ENCODE data around the gene SPATA6.
"Not testable (repeated sequence)": the region's sequence is repeated elsewhere in the genome, so short reads cannot be mapped to it uniquely, and the experiment has no call there.

Gene SPATA6

DNA sequence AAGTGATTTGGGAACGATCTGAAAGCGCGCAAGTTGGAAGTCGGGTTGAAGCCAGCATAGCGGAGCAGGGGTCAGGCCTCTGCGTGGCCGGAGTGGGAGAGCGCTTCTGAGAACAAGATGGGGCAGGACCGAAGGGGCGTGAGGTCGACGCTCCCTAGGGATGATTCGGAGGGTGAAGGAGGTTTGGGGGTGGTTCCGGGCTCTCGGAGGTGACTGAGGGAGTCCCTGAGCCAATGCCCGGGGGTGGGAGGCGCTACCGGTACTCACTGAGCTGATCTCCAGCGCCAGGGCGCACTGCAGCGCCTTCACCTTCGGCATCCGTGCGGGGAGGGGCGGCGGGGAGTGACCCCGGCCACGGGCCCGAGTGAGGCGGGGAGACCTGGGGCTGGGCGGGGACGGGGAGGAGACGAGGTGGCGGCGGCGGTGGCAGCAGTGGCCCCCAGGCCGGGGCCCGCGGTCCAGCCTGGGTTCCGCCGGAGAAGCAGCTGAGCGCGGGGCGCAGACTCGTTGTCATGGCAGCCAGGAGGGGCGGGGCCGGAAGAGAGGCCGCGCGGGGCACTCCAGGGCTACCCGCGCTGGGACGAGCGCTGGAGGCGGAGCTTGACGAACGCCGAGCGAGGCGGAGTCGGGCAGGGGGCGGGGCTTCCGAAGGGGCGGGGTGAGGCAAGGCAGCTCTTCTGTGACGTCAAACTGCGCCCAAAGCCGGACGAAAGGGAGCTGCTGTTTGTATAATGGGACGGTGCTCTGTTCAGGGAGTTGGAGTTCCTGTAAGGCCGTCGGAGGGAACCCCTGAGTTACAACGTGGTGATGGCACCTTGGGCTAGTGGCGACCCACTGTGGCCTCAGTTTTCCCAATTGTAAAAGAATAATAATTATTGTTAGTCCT is at the start of gene SPATA6:
Gene SPATA6 (minus strand): TSS at position 514 of the 886 bp plus-strand sequence. CDS start 196 bp downstream, at position 318.
- peak; percentile 89 for DNase-seq (ENCODE audit: low read depth)

GRCh38 chr1:48519896-48520295 is 47.9 kb upstream of the SPATA6 start:
- not testable (repeated sequence) for DNase-seq (ENCODE audit: low read depth)

GRCh38 chr1:48506870-48507269 is 34.9 kb upstream of the SPATA6 start:
- DNase-seq (ENCODE audit: low read depth): no peak

DNA sequence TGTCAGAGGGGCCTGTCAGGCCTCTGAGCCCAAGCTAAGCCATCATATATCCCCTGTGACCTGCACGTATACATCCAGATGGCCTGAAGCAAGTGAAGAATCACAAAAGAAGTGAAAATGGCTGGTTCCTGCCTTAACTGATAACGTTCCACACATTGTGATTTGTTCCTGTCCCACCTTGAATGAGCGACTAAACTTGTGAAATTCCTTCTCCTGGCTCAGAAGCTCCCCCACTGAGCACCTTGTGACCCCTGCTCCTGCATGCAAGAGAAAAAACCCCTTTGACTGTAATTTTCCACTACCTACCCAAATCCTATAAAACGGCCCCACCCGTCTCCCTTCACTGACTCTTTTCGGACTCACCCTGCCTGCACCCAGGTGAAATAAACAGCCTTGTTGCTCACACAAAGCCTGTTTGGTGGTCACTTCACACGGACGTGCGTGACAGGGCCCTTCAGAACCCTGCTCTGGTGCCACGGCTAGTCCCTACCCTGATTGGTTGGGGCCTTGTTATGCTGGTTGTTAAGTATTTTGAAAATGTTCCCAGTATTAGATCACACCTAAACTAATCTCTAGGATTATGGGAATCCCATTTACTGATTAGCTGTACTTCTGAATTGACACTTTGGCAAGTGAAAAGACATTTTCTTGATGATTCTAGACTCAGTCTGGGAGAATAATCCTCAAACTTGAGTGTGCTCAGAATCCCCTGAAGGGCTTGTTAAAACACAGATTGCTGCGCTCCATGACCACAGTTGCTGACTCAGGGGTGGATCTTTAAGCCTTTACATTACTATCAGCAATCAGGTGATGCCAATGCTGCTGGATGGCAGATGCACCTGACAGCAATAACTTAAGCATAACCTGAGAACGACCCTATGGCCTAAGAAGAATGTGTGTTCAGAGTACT is 28.8 kb upstream of the SPATA6 start:
- DNase-seq (ENCODE audit: low read depth): no peak

- no peak for DNase-seq (ENCODE audit: low read depth)
Observed at GRCh38 chr1:48499211-48499735, 27.3 kb upstream of the SPATA6 start.

DNA sequence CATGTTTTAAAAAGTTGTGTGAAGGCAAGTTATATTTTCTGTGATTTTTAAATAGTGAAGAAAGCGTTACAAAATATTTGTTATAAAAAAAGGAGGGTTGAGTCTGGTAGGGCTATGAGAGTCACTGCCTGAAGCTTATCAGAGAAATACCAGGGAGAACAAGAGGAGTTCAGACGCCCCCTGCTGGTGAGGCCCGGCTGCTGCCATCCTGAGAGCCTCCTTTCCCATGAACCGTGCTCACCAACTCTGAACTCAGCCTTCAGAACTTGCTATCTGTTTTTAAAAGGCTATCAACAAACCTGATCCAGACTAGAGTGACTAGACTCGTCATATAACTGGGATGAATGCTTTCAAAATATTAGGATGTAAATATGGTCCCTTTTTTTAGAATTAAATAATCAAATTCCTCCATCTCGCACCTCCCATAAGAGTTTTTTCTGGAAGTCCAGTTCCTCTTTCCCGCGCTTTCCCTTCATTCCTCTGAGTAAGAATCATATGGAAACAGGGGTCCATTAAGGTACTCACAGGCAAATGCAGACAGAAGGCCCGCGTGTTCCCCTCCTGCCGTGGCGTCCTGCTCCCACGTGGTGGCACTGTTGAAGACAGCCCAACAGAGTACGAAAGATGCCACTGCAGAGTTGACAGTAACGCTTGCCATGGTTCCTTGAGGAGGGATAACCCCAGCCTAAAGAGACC is 26.2 kb upstream of the SPATA6 start:
- DNase-seq (ENCODE audit: low read depth): peak; percentile 67

DNA sequence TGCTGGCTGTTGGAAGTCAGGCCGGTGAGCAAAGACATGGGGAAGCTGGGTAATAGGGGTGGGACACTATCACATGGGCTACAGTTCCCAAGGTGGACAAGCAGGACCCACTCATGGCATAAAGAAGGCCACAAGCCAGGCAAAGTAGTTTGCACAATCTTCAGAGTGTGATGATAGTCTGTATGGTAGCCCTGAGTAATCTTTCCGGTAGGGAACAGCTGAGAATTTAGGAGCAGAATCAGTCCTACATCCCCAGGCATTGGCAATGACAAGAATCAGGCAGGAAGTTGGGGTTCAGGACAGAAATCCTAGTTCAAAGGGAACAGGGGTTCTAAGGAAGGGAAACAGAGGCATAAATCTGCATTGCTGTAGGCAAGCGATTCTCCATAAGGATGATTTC is 23.9 kb upstream of the SPATA6 start:
- no peak for DNase-seq (ENCODE audit: low read depth)

DNA sequence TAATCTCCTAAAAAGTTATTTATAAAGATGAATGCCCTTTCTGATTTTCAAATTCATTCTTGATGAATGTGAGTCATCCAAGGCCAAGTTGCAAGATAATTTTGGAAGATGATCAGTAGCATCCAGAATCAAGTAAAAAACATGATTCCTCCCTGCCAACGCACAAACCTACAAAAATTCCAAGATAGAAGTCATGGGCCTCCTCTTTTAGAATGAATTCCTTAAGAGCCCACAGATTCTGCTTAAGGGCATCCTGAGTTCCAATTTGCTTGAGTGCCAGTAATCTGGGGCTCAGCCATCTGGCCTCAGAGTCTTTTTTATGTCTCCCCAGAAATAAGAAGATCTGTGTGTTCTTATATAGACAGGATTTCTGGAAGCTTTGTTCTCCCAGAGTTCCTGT is 23.2 kb upstream of the SPATA6 start:
- DNase-seq (ENCODE audit: low read depth): no peak

- peak; percentile 79 for DNase-seq (ENCODE audit: low read depth)
Observed at GRCh38 chr1:48493970-48494769, 22.2 kb upstream of the SPATA6 start.

- no peak for DNase-seq (ENCODE audit: low read depth)
Observed at GRCh38 chr1:48493041-48493440, 21.0 kb upstream of the SPATA6 start.

DNA sequence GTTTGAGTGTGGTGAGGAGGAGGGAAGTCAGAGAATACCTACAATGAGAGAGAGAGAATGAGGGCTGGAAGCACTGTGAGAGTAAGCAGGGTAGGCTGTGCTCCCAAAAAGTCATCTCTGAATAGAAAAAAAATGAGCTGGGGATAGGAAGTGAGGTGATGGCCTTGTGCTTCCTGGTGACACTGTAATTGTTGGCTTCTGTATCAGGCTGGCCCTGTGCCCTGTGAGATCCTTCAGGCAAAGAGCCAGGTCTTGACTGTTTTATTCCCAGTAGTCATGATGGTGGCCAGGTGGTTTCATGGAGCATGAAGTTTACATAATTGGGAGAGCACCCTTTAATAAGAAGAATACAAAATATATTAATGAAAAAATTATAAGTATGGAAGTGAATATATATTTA is 20.4 kb upstream of the SPATA6 start:
- DNase-seq (ENCODE audit: low read depth): no peak

DNA sequence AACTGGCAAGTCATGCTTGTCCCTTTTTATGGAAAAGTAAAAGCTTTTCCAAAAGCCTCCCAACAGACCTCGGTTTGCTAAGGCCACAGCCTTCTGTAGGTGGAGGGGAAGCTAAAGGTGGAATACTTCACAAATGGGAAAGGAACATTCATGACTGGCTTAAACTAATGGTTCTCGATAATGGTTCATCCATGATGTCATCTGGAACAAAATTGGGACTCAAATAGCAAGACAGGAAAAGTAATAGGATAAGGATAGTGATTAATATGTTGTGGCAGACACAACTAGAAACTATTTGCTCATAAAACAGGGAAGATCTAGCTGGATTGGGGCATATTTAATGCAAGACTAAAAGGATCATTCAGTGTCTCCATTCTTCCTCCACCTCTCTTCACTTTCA is 16.7 kb upstream of the SPATA6 start:
- no peak for DNase-seq (ENCODE audit: low read depth)

DNA sequence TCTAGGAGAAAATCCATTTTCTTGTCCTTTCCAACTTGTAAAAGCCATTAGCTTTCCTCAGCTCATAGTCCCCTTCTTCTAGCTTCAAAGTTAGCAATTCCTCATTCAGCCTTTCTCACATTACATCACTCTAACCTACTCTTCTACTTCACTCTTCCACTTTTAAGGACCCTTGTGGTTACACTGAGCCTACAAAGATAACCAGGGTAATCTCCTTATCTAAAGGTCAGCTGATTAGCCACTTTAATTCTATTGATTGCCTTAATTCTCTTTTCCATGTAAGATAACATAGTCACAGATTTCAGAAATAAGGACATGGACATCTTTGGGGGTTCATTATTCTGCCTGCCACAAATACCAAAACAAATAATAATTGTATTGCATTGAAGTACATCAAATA is 8.5 kb upstream of the SPATA6 start:
- DNase-seq (ENCODE audit: low read depth): no peak

DNA sequence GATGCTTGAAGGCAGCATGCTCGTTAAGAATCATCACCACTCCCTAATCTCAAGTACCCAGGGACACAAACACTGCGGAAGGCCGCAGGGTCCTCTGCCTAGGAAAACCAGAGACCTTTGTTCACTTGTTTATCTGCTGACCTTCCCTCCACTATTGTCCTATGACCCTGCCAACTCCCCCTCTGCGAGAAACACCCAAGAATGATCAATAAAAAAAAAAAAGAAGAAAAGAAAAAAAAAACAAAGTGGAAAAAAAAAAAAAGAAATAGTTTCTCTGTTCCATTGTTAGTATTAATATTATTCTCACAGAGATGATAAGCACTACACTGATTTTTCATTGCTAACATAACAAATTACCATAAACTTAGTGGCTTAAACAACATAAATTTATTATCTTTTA is 8.0 kb upstream of the SPATA6 start:
- DNase-seq (ENCODE audit: low read depth): not testable (repeated sequence)

- DNase-seq (ENCODE audit: low read depth): no peak
Observed at GRCh38 chr1:48472638-48473037, 634 bp upstream of the SPATA6 start.

- no peak for DNase-seq (ENCODE audit: low read depth)
Observed at GRCh38 chr1:48470950-48471690, 884 bp downstream of the SPATA6 start.

- no peak for DNase-seq (ENCODE audit: low read depth)
Observed at GRCh38 chr1:48470481-48470855, 1.5 kb downstream of the SPATA6 start.

- DNase-seq (ENCODE audit: low read depth): peak; percentile 75
Observed at GRCh38 chr1:48469616-48470480, 2.2 kb downstream of the SPATA6 start.

GRCh38 chr1:48466594-48466993 is 5.4 kb downstream of the SPATA6 start:
- DNase-seq (ENCODE audit: low read depth): no peak

All from iris pigment epithelial cell (primary cell).